Measurements from ENCODE around the gene DNTTIP2.

DNA sequence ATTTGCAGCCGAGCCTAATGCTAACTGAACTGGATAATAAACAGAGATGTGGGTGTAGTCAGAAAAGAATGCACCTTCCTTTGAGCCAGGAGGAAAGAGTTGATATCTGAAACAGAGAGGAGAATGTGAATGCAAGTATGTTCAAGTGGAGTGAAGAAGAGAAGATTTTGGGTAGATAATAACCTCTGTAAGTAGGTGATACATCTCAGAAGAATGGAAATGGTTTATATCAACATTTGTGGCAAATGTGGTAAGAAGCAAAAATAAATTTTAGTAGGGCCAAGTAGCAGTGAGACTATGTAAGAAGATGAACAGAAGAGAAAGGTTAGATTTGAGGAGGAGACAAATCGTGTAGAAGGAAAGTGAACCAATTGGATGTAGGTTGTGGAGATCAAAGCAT, 1.7 kb upstream of the DNTTIP2 start:
- TF ChIP-seq, protein P1, sequence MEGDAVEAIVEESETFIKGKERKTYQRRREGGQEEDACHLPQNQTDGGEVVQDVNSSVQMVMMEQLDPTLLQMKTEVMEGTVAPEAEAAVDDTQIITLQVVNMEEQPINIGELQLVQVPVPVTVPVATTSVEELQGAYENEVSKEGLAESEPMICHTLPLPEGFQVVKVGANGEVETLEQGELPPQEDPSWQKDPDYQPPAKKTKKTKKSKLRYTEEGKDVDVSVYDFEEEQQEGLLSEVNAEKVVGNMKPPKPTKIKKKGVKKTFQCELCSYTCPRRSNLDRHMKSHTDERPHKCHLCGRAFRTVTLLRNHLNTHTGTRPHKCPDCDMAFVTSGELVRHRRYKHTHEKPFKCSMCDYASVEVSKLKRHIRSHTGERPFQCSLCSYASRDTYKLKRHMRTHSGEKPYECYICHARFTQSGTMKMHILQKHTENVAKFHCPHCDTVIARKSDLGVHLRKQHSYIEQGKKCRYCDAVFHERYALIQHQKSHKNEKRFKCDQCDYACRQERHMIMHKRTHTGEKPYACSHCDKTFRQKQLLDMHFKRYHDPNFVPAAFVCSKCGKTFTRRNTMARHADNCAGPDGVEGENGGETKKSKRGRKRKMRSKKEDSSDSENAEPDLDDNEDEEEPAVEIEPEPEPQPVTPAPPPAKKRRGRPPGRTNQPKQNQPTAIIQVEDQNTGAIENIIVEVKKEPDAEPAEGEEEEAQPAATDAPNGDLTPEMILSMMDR (IDR thresholded peaks at IDR 0.05 in 8 of 11, conservative IDR thresholded peaks at IDR 0.05 in 3 of 11) = no peak
- no peak for TF ChIP-seq POLR2AphosphoS5 (IDR thresholded peaks at IDR 0.05)
